ENCODE measurements around the gene GBGT1.

GBGT1 gene

DNA sequence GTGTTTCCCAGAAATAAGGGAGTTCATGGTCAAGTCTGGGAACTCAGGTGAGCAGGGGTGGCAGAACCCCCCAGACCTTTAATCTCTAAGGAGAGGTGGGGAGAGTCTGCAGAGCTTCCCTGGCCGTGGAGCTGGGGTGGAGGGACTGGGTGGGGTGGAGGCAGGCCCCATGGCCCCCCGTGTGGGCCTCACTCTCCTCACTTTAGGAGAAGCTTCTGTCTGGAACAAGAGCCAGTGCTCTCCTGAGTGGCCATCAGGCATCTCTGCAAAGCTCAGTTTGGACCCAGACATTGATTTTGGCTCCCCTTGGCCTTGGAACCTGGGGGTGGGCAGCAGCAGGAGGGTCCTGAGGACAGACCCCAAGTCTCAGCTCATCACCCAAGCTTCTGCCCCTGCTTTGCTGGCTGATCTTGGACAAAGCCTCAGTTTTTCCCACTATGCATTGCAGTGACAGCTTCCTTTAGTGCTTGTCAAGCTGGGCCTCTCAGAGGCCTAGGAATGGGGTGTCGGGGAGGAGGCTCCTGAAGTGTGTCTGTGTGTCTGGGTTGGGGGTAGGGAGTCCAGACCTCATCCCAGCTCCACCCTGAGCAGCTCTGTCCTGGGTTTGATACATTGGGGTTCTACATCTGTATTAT, 3.5 kb upstream of the GBGT1 start:
- in situ Hi-C loops (cut with MboI; ENCODE audit: low sequenced_read_pairs) = no loop called here

DNA sequence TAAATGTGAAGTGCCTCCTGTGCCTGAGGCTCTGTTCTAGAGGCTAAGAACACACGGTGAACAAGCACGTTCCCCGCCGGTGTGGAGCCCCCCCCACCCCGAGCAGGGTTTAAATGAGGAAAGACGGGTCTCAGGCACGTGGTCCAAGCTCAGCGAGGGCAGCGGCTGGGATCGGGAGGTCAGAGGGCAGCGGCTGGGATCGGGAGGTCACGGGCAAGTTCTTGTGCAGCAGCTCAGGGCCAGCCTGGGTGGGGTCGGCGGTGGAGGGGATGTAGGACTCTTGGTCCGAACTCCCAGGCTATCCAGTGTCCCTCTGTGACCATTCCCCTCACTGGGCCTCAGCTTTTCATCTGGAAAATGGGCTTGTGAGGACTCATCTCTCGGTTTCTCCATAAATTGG, 2.7 kb upstream of the GBGT1 start:
- in situ Hi-C loops (cut with MboI; ENCODE audit: low sequenced_read_pairs) = no loop called here

DNA sequence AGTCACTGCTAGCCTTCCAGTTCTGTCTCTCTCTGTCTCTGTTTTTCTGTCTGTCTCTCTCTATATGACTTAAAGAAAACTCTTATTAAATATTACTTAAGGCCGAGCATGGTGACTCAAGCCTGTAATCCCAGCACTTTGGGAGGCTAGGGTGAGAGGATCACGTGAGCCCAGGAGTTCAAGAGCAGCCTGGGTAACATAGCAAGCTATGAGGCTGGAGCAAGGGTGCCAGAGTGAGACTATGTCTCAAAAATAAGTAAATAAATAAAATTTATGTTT, 1.7 kb upstream of the GBGT1 start:
- in situ Hi-C loops (cut with MboI; ENCODE audit: low sequenced_read_pairs) = no loop called here

DNA sequence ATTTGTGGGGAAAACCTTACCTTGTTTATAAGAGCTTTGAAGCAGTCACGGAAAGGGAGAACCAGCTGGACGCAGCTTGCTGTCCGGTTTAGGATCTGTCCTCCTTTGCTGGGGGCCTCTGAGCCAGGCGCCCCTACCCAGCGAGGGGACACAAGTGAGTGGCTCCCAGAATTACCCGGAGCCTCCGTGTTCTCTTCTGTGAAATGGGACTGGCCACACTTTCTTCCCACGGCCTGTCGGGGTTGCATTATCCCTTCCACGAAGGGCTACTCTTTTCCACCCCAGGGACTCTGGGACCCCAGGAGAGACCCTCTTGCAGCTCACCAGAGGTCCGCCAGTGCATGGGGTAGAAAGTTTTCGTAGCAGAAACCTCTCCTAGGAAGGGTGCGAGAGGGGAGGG, 477 bp upstream of the GBGT1 start:
- in situ Hi-C loops (cut with MboI; ENCODE audit: low sequenced_read_pairs) = no loop called here

DNA sequence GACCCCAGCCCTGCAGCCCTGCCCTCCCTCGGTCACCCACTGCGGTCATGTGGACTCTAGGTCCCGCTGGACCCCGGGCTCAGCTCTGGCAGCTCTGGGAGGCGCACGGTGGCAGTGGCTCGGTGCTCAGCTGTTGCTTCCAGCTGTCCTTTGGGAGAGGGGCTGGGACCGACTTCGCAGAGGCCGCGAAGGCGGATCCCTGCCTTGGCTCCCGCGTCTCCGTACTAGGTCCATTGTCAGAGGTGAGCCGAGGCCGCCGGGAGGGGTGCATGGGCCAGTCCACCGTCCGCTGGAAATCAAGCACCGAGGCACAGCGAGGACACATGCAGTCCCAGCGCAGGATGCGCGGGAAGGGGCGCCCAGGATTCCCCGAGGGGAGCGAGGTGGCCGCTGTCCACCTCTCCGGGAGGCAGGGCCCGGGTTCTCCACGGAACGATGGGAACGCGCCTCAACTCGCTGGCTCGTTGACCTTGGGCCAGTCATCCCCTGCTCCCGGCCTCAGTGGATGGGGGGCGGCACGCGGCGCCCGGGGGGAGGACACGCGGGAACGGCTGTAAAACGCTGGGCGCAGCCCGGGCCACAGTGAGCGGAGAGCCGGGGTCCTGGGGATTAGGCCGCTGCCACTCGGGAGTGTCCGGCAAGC, 732 bp downstream of the GBGT1 start:
- in situ Hi-C loops (cut with MboI; ENCODE audit: low sequenced_read_pairs) = no loop called here

DNA sequence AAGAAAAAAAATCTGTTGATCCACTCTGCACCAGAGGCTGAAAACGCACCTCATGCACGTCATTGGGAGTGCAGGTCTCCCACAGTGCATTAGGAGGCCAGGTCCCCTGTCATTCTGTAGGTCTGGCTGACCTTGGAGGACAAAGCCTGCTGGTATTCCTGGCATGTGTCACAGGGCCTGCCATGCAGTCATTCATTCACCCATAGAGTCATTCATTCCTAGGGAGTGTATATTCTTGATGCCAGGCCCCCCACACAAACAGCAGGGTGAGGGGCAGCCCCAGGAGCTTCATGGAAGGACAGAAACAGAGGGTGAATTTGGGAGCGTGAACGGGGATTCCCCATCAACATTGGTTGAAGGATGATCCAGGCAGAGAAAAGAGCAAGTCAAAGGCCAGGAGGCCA, 2.2 kb downstream of the GBGT1 start:
- in situ Hi-C loops (cut with MboI; ENCODE audit: low sequenced_read_pairs) = no loop called here

DNA sequence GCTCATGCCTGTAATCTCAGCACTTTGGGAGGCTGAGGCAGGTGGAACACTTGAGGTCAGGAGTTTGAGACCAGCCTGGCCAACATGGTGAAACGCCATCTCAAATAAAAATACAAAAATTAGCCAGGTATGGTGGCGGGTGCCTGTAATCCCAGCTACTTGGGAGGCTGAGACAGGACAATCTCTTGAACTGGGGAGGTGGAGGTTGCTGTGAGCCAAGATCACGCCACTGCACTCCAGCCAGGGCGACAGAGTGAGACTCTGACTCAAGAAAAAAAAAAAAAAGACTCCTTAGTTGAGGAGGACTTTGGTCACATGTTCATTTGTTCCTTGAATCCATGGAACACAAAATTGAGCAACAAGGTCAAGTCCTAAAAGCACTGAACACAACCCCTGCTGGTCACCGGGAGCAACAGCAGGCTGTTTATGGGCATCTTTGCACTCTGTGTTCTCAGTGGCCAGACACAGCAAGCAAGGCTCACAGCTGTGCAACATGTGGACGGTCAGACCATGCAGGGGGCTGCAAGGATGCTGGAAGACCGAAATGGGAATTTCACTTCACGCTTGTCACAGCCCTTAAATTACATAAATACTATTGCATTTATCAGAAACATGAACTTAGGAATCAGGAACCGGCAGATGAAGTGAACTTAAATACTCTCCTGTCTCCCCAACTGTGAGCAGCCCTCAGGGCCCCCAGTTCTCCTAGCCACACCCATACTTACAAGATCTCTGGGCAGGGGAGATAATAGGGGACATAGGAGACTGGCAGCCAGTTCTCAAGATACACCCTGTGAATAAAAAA, 2.8 kb downstream of the GBGT1 start:
- in situ Hi-C loops (cut with MboI; ENCODE audit: low sequenced_read_pairs) = no loop called here

DNA sequence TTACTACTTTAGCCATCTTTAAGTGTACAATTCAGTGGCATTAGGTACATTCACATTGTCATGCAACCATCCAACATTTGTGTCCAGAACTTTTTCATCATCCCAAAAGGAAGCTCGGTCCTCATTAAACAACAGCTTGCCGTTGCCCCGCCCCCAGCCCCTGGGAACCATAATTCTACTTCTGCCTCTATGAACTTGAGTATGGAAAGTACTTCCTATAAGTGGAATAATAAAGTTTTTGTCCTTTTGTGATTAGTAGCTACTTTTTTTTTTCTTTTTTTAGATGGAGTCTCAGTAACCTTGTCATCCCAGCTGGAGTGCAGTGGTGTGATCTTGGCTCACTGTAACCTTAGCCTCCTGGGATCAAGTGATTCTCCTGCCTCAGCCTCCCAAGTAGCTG, 5.0 kb downstream of the GBGT1 start:
- in situ Hi-C loops (cut with MboI; ENCODE audit: low sequenced_read_pairs) = no loop called here

DNA sequence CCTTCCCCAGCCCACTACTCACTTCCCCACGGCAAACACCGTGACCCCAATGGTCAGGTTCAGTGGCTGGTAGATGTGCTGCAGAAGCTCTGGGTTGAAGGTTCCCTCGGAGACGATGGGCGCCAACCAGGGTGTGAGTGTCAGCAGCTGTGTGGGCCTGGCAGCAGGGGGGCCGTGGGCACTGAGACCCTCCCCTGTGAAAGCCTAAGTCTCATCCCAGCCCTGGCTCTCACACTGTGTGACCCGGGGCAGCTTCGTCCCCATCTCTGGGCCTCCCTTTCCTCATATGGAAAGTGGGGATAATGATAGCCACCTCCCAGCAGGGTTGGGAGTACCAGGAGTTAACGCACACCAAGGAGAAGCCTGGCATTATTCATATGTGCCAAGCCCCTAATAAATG, 8.6 kb downstream of the GBGT1 start:
- in situ Hi-C loops (cut with MboI; ENCODE audit: low sequenced_read_pairs) = no loop called here

DNA sequence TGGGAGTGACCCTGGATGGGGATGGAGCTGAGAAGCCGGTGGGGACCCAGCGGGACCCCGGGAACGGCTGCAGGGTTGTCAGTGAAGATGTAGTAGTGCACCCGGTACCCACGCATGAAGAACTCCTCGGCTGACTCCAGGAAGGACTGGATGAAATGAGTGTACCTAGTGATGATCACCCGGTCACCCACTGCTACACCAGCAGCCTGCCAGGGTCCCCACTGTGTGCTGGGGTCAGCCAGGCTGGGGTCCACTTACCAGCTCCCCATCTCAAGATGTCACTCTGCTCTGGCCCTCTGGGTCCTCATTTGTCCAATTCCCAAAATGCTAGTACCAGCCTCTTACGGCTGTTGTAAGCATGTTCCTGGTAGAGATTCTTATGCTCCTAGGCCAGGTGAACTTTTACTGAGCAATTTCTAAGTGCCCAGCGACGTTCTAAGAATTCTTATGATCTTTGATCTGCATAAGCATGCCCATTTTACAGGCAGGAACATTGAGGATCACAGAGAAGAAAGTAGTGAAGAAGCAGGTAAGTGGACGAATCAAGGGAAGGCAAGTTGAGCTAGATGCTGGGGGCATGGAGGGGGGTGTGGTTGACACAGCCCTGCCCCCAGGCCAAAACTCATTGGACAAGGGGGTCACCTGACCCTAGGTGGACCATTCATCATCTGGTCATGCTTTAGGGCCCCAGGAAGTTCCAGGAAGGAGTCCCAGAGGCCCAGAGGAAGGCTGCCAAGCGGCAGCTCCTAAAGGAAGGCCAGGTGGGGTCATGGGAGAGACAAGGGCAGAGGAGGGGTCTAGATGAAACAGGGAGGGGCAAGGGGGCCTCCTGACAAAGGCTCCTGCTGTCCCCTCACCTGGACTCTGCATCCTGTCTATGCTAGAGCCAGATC, 9.4 kb downstream of the GBGT1 start:
- in situ Hi-C loops (cut with MboI; ENCODE audit: low sequenced_read_pairs) = no loop called here

DNA sequence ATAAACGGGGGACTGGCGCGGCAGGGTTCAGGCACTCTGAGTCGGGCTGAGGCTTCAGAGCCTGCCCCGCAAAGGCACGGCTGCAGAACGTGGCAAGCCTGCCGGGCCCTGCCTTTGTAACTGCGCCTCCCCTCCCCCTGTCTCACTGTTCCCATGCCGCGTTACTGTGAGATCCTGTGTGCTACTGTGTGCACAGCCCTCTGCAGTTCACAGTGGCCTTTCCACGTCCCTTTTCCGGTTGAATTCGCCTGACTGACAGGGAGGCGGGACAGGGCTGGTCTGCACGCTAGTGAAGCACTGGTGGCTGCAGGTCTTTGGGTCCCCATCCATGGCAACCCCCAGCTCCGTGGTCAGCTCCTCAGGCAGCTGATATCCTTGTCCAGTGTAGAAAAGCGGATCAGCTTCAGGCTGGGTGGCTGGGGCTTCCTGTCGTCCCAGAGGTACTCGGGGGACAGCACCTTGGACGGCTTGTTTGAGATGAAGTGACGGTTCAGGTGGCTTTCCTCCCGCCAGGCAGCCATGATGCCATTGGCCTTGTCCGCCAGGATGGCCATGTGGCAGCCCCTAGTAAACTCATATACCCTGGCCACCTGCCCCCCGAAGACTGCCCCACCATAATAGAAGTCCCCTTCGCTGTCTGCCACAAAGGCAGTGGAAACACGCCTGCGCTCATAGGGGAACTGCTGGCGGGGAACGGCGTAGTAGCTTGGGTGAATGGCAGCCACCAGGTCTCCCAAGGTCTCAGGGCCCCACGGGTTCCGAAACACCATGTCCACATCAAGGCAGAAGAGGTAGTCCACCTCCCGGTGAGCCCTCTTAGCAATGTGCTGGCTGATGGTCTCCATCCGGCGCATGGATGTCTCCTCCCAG, 10.3 kb downstream of the GBGT1 start:
- in situ Hi-C loops (cut with MboI; ENCODE audit: low sequenced_read_pairs) = no loop called here

DNA sequence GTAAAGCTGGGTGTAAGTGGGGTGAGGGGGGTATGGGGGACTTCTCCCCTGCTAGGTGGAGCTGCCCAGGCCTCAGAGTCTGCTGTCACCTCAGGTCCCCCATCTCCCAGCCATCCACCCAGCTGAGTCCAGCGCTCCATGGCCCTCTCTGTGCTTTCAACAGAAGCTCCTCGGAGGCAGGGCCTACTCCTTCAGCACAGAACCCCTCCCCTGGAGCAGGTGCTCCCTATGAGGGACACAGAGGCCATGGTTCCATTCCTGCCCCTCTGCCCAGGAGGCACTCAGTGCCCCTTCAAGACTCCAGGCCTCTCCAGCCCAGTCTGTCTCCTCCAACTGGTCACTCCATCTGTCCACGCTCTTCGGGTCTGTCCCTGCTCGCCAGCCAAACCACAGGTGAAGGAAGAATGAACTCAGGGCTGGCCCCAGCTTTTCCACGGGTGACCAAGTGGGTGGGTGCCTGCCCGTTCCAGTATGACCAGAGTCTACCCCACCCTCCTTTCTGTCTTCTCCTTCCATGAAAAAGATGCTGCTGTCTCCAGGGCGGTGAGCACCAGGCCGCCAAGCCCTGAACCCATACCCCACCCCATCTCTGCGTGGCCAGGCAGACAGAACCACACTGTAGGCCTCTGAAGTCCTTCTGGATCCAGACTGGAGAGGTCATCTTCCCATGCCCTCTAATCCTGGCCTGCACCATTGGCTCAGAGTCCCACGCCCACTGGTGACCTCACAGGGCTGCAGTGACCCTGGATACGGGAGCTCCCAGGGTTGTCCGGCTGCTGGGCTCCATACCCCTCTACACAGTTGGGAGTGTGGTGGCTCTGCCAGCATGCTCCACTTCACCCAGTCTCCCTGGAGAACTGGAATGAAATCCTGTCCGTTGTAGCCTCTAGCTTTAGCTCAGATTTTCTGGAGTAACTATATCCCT, 11.9 kb downstream of the GBGT1 start:
- in situ Hi-C loops (cut with MboI; ENCODE audit: low sequenced_read_pairs) = no loop called here

DNA sequence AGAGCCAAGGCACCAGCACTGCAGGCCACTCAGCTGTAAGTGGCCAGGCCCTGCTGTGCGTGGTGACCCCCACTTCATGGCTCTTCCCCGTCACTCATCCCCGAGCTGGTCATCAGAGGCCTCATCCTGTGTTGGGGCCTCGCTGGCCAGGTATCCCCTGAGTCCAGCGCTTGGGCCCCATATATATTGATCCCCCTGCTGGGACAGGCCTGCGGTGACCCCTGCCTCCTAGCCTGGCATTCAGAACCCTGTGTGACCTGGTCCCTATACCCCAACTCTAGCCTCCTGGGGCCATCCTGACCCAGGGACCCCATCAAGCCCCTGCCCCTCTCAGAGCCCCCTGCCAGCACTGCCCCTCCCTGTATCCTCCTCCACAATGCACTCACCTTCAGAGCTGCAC, 12.7 kb downstream of the GBGT1 start:
- in situ Hi-C loops (cut with MboI; ENCODE audit: low sequenced_read_pairs) = no loop called here

DNA sequence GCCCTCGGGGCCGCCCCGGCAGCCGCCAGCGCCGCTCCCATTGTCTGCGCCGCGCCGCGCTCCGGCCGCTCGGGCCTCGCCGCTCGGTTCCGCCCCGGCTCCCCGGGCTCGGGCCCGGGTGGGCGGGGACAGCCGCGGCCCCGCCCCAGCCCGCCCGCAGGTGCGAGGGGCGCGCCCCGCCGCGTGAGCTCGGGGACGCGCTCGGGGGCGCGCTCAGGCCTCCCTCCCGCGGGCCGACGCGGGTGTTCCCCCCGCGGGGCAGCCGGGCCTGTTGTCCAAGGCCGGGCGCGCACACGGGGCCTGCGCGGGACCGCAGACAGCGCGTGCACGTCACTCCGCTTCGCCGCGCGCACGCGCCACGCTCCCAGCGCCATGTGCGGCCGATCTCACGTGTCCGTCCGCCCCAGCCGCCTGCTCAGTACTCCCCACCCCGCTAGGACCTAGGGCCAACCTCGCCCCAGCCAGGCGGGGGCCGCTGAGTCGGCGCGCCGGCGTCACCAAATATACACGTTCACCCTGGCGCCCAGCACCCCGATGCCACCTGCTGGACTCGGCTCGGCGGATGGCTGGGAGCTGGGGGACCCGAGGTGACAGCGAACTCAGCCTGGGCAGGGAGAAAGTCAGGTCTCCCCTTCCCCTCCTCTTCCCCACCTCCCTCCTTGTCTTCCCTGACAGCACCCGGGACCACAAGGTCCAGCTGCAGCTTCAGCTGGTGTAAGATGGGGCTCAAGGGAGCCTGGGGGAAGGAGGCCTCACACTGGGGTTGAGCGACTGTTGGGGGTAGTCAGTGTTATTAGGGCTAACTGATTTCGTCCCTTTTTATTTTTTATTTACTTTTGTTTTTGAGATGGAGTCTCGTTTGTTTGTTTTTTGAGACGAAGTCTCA, 14.3 kb downstream of the GBGT1 start:
- in situ Hi-C loops (cut with MboI; ENCODE audit: low sequenced_read_pairs) = no loop called here

DNA sequence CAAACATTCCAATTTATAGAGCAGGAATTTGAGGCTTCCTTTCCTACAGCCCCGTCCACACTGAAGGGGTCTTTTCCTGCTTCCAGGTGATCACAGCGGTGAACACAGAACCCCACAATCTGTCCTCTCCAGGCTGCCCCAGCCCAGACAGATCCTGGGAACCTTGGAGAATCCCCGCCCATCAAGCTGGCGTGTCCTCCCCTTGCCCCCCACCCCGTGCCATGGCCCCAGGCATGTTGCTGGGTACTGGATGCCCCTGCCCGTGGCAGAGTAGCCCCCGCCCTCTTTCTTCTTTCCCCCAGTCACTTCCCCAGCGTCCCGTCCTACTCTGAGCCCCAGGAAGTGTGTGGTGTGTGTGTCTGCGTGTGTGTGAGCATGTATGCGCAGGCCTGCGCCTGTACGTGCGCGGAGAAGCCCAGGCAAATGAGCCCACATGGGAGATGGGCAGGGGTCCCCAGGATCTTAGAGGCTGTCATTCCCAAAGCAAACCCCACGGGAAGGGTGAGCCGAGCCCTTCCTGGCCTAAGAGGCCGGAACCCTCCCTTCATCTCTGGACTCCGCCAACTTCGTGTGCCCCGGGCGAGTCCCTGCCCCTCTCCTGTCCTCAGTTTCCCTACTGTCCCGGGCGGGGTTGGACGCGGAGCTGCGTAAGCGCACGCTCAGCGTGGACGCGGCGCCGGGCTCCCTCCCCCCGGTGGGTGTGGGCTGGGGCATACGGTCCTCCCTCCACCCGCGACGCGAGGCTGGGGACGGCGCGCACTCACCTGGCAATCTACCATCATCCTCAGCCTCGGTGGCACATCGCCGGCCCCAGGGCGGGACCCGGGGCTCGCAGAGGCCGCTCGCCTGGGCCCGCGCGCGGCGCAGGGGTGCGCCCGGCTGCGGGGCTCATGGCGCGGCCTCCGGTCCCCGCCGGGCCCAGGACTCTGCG, 15.2 kb downstream of the GBGT1 start:
- in situ Hi-C loops (cut with MboI; ENCODE audit: low sequenced_read_pairs) = no loop called here

DNA sequence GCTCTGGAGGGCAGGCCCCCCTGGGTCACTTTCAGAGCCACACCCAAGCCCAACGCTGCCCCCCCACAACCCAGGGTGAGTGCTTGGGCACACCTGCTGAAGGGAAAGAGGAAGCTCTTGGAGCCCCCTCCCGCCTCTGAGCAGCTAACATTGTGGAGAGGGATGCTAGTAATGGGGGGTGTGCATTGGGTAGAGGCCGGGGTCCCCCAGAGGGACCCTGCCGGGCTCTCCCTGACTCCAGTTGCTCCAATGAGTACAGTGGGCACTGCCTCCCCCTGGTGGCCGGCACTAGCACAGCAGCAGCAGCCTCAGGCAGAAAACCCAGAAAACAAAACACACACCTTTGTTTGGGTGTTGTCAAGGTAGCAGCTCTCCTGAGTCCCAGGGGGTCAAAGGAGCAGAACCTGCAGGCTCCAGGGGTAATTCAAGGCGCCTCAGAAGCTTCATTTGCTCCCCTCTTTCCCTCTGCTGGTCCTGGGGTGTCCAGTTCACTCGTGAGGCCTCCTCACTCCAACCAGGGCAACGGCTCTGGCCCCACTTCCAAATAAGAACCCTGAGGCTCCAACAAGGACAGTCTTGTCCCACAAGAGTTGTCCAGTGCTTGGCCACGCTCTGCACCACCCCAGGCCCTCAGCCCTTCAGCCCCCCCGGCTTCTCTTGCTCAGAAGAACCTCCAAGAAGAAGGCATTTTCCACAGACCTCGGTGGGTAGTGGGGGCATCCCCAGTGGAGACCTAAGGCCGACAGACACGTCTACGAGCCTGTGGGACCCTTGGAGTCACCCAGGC, 16.1 kb downstream of the GBGT1 start:
- in situ Hi-C loops (cut with MboI; ENCODE audit: low sequenced_read_pairs) = no loop called here
